Liver (tissue), 9 donors: ENCODE data around the gene CRACDL. TPM values are rescaled to one million over a fixed set of nuclear protein-coding genes. Genes with fewer than 3 reads are reported as not detected.

ENCODE experiments used
- DNase-seq: peaks from one replicate; pipeline ENCODE4 v3.0.0-alpha.2; 2017; ENCODE audit warnings: low spot score
- H3K27ac ChIP-seq, 2 donors: one replicate each; pipeline ENCODE4 v1.7.0; 2013; ENCODE audit warnings: inconsistent platforms in 2 of 2, low read length in 2 of 2, control low read depth in 1 of 2, low read depth in 1 of 2, mild to moderate bottlenecking in 1 of 2
- H3K27me3 ChIP-seq, 4 donors: one replicate each; pipeline versions ENCODE4 v1.6.1 to v1.7.0; 2013; ENCODE audit warnings: low read length in 3 of 4, inconsistent platforms in 1 of 4, mild to moderate bottlenecking in 1 of 4, moderate library complexity in 1 of 4; ENCODE audit not compliant: control insufficient read depth in 4 of 4, insufficient read depth in 4 of 4
- H3K36me3 ChIP-seq, 4 donors: one replicate each; pipeline versions ENCODE4 v1.6.1 to v1.7.0; 2013; ENCODE audit warnings: low read length in 3 of 4, mild to moderate bottlenecking in 3 of 4, low read depth in 1 of 4, moderate library complexity in 1 of 4; ENCODE audit not compliant: control insufficient read depth in 4 of 4, insufficient read depth in 3 of 4
- H3K4me1 ChIP-seq, 4 donors: one replicate each; pipeline versions ENCODE4 v1.6.1 to v1.7.0; 2013; ENCODE audit warnings: low read length in 3 of 4, mild to moderate bottlenecking in 3 of 4, moderate library complexity in 1 of 4; ENCODE audit not compliant: control insufficient read depth in 4 of 4, insufficient read depth in 4 of 4
- H3K4me3 ChIP-seq, 3 donors: one replicate each; pipeline versions ENCODE4 v1.6.1 to v1.7.0; 2013; ENCODE audit warnings: low read length in 3 of 3, control low read depth in 1 of 3, low read depth in 1 of 3, mild to moderate bottlenecking in 1 of 3
- H3K9ac ChIP-seq, 2 donors: one replicate each; pipeline ENCODE4 v1.7.0; 2013; ENCODE audit warnings: low read length in 2 of 2, mild to moderate bottlenecking in 2 of 2, moderate library complexity in 2 of 2, control low read depth in 1 of 2, low read depth in 1 of 2
- H3K9me3 ChIP-seq, 4 donors: one replicate each; pipeline versions ENCODE4 v1.6.1 to v1.7.0; 2013; ENCODE audit warnings: low read length in 3 of 4; ENCODE audit not compliant: control insufficient read depth in 4 of 4
- ATF3 ChIP-seq: IDR thresholded peaks from 2 replicates; pipeline ENCODE4 v1.6.1; 2016; ENCODE audit warnings: antibody characterized with exemption
- CTCF ChIP-seq: fragments of 150-350 bp; IDR thresholded peaks from 2 replicates; pipeline ENCODE4 v1.5.1; 2017; ENCODE audit warnings: improper control_type of control experiment, low read depth, low read length; ENCODE audit not compliant: missing input control
- EGR1 ChIP-seq, 2 donors: IDR thresholded peaks; 2 replicates each; pipeline ENCODE4 v1.6.1; 2016 to 2018; ENCODE audit warnings: antibody characterized with exemption in 2 of 2, low read depth in 2 of 2
- FOXA1 ChIP-seq: IDR thresholded peaks from 2 replicates; pipeline ENCODE4 v1.6.1; 2016; ENCODE audit warnings: antibody characterized with exemption
- FOXA2 ChIP-seq: IDR thresholded peaks from 2 replicates; pipeline ENCODE4 v1.6.1; 2016; ENCODE audit warnings: antibody characterized with exemption
- GABPA ChIP-seq, 2 donors: IDR thresholded peaks in 1 of 2; conservative IDR thresholded peaks in 1 of 2; 2 replicates each; pipeline ENCODE4 v1.6.1; 2016; ENCODE audit warnings: antibody characterized with exemption in 2 of 2, mild to moderate bottlenecking in 1 of 2, moderate library complexity in 1 of 2
- HNF4A ChIP-seq, 2 donors: conservative IDR thresholded peaks; 2 replicates each; pipeline ENCODE4 v1.6.1; 2016; ENCODE audit warnings: antibody characterized with exemption in 2 of 2, mild to moderate bottlenecking in 2 of 2
- HNF4G ChIP-seq: IDR thresholded peaks from 2 replicates; pipeline ENCODE4 v1.6.1; 2016; ENCODE audit warnings: antibody characterized with exemption
- MAX ChIP-seq: IDR thresholded peaks from 2 replicates; pipeline ENCODE4 v1.6.1; 2016; ENCODE audit warnings: antibody characterized with exemption
- NR2F2 ChIP-seq: IDR thresholded peaks from 2 replicates; pipeline ENCODE4 v1.6.1; 2016; ENCODE audit warnings: antibody characterized with exemption
- RAD21 ChIP-seq, 2 donors: IDR thresholded peaks; 2 replicates each; pipeline ENCODE4 v1.6.1; 2016; ENCODE audit warnings: antibody characterized with exemption in 2 of 2, mild to moderate bottlenecking in 2 of 2
- REST ChIP-seq: IDR thresholded peaks from 2 replicates; pipeline ENCODE4 v1.6.1; 2016; ENCODE audit warnings: antibody characterized with exemption, mild to moderate bottlenecking
- RXRA ChIP-seq, 2 donors: IDR thresholded peaks; 2 replicates each; pipeline ENCODE4 v1.6.1; 2017 to 2018; ENCODE audit warnings: antibody characterized with exemption in 2 of 2, mild to moderate bottlenecking in 1 of 2
- SP1 ChIP-seq: IDR thresholded peaks from 2 replicates; pipeline ENCODE4 v1.6.1; 2018; ENCODE audit warnings: antibody characterized with exemption, mild to moderate bottlenecking
- TAF1 ChIP-seq: conservative IDR thresholded peaks from 2 replicates; pipeline ENCODE4 v1.6.1; 2016; ENCODE audit warnings: antibody characterized with exemption, mild to moderate bottlenecking
- YY1 ChIP-seq: IDR thresholded peaks from 2 replicates; pipeline ENCODE4 v1.6.1; 2016; ENCODE audit warnings: antibody characterized with exemption, mild to moderate bottlenecking
- ZBTB33 ChIP-seq: IDR thresholded peaks from 2 replicates; pipeline ENCODE4 v1.6.1; 2016; ENCODE audit warnings: antibody characterized with exemption
- WGBS: extraction: QIAGEN DNeasy Blood & Tissue Kit; methylation state at CpG from one replicate; pipeline ENCODE4 v1.1.7; 2013; 5-methylcytosine and 5-hydroxymethylcytosine counted together
- polyA plus RNA-seq, 2 donors: library from polyadenylated mRNA; stranded (reverse) in 1 of 2; unstranded in 1 of 2; fragments of 200-250 nt in 1 of 2; fragments of >200 nt in 1 of 2; fragmentation: Nextera tagmentation in 1 of 2; extraction: Ambion mirVana in 1 of 2; gene quantifications; one replicate each; pipeline versions ENCODE4 v1.2.1 to v1.2.3, GENCODE V29; 2013 to 2015
- total RNA-seq, 2 donors: library from RNA; depleted of rRNA; stranded (reverse); fragments of >200 nt; gene quantifications; one replicate each; pipeline ENCODE4 v1.2.3, GENCODE V29; 2014
- donor health status: healthy.
- donor health status: healthy.
- donor health status: healthy.
- donor health status: healthy.
- donor health status: healthy.

The CRACDL gene
- total and polyA plus RNA-seq, 4 donors = 0.13 to 0.46 (median 0.29) TPM

GRCh38 chr2:98751748-98752147 lies 184.3 kb downstream of the CRACDL start:
- TF ChIP-seq TAF1 (no peak), ZBTB33 (no peak), EGR1 (IDR thresholded peaks at IDR 0.05; ENCODE audit: low read depth in 2 of 2) (no peak), MAX (no peak), SP1 (no peak), GABPA (IDR thresholded peaks at IDR 0.05 in 1 of 2, conservative IDR thresholded peaks at IDR 0.05 in 1 of 2) (no peak), RAD21 (IDR thresholded peaks at IDR 0.05) (no peak), ATF3 (no peak), HNF4G (no peak), FOXA2 (no peak), CTCF (no peak), FOXA1 (no peak), YY1 (no peak), HNF4A (conservative IDR thresholded peaks at IDR 0.05) (no peak), RXRA (IDR thresholded peaks at IDR 0.05) (no peak), REST (no peak), NR2F2 (no peak)
- 85% methylated on average over 1 of the region's 1 CpG for WGBS
- DNase-seq = no peak

More at GRCh38 chr2:98751748-98752147, 184.3 kb downstream of the CRACDL start:
- H3K4me3 ChIP-seq = no peak overlapping the region
- no peaks in the 10 kb centered on the region for H3K4me1 ChIP-seq
- no peaks in the 10 kb centered on the region for H3K27me3 ChIP-seq
- no peak overlapping the region for H3K9ac ChIP-seq
- H3K36me3 ChIP-seq = no peaks in the 10 kb centered on the region
- no peak overlapping the region for H3K27ac ChIP-seq
- H3K9me3 ChIP-seq = no peaks in the 10 kb centered on the region
